IMR-90 (cell line): ENCODE results near the gene HACE1. TPM values are rescaled to one million over a fixed set of nuclear protein-coding genes. Genes with fewer than 3 reads are reported as not detected.
"Not testable (repeated sequence)": the region's sequence is repeated elsewhere in the genome, so short reads cannot be mapped to it uniquely, and the experiment has no call there.

Source experiments
- ATAC-seq: fragments of 200-7000 bp; cut with Tn5 transposase; 2 replicates; pipeline ENCODE4 v1.9.1; 2020; ENCODE audit warnings: low read depth, mild to moderate bottlenecking, moderate library complexity
- BruUV-seq: library from RNA; stranded (reverse); fragments of 400-500 nt; replicated peaks from 2 replicates; lab custom pipeline; 2021; lab: Mats Ljungman, UMichigan
- CTCF ChIA-PET: fragments of 300-600 bp; formaldehyde crosslinking; extraction: SDS; loops from one replicate; lab custom pipeline; 2021; ENCODE audit warnings: antibody characterized with exemption; lab: Yijun Ruan, JAX
- POLR2A ChIA-PET: fragments of 300-600 bp; sonication (Branson Sonifier 250); formaldehyde crosslinking; loops from one replicate; lab custom pipeline; 2022; ENCODE audit warnings: antibody characterized with exemption; ENCODE audit not compliant: unreplicated experiment; lab: Charles Lee
- DNase-seq: peaks from one replicate; pipeline ENCODE4 v3.0.0; 2013
- H2AFZ ChIP-seq: replicated peaks from 2 replicates; pipeline ENCODE3; 2013; ENCODE audit warnings: low read length, mild to moderate bottlenecking; ENCODE audit not compliant: poor library complexity
- H2AK5ac ChIP-seq: 2 replicates; pipeline ENCODE4 v1.6.1; 2013; ENCODE audit warnings: low read depth, low read length, inconsistent platforms
- H2AK9ac ChIP-seq: replicated peaks from 2 replicates; pipeline ENCODE3; 2013; ENCODE audit warnings: mild to moderate bottlenecking, low read depth, low read length, moderate library complexity; ENCODE audit not compliant: poor library complexity
- H2BK120ac ChIP-seq: 2 replicates; pipeline ENCODE4 v1.6.1; 2013; ENCODE audit warnings: low read depth, low read length, inconsistent platforms
- H2BK15ac ChIP-seq: 3 replicates; pipeline ENCODE4 v1.6.1; 2013; ENCODE audit warnings: low read depth, low read length, inconsistent platforms
- H2BK20ac ChIP-seq: 2 replicates; pipeline ENCODE4 v1.6.1; 2013; ENCODE audit warnings: low read depth, mild to moderate bottlenecking, inconsistent platforms, low read length, moderate library complexity
- H2BK5ac ChIP-seq: 2 replicates; pipeline ENCODE4 v1.6.1; 2013; ENCODE audit warnings: mild to moderate bottlenecking, low read depth, low read length, inconsistent platforms; ENCODE audit not compliant: poor library complexity, severe bottlenecking
- H3K14ac ChIP-seq: replicated peaks from 2 replicates; pipeline ENCODE4 v1.6.1; 2013; ENCODE audit warnings: low read depth, low read length, inconsistent platforms
- H3K18ac ChIP-seq: 2 replicates; pipeline ENCODE4 v1.6.1; 2013; ENCODE audit warnings: low read depth, low read length, control low read depth
- H3K23ac ChIP-seq: 2 replicates; pipeline ENCODE4 v1.6.1; 2013; ENCODE audit warnings: low read depth, low read length, inconsistent platforms
- H3K27ac ChIP-seq: 2 replicates; pipeline ENCODE4 v1.5.1; 2013; ENCODE audit warnings: mild to moderate bottlenecking, control low read depth, low read length; ENCODE audit not compliant: insufficient read depth
- H3K27me3 ChIP-seq: 2 replicates; pipeline ENCODE4 v1.6.1; 2013; ENCODE audit warnings: low read length; ENCODE audit not compliant: control insufficient read depth, insufficient read depth
- H3K36me3 ChIP-seq: 2 replicates; pipeline ENCODE4 v1.6.1; 2013; ENCODE audit warnings: low read length, mixed read lengths; ENCODE audit not compliant: control insufficient read depth, insufficient read depth
- H3K4ac ChIP-seq: 2 replicates; pipeline ENCODE4 v1.6.1; 2013; ENCODE audit warnings: low read depth, low read length, inconsistent platforms
- H3K4me1 ChIP-seq: 2 replicates; pipeline ENCODE4 v1.6.1; 2013; ENCODE audit warnings: low read length, mixed read lengths; ENCODE audit not compliant: control insufficient read depth, insufficient read depth
- H3K4me2 ChIP-seq: 2 replicates; pipeline ENCODE4 v1.6.1; 2013; ENCODE audit warnings: low read depth, mild to moderate bottlenecking, control low read depth, low read length, moderate library complexity
- H3K4me3 ChIP-seq: 2 replicates; pipeline ENCODE4 v1.5.1; 2013; ENCODE audit warnings: low read depth, mild to moderate bottlenecking, control low read depth, low read length, moderate library complexity; ENCODE audit not compliant: insufficient read depth
- H3K56ac ChIP-seq: 2 replicates; pipeline ENCODE4 v1.6.1; 2013; ENCODE audit warnings: low read length, inconsistent platforms; ENCODE audit not compliant: insufficient read depth; ENCODE audit errors: extremely low read depth
- H3K79me1 ChIP-seq, 2 experiments: 2 replicates each; pipeline ENCODE4 v1.6.1; 2013; ENCODE audit warnings: low read length in 2 of 2, inconsistent platforms in 1 of 2, low read depth in 1 of 2
- H3K9ac ChIP-seq: 2 replicates; pipeline ENCODE4 v1.6.1; 2013; ENCODE audit warnings: low read depth, low read length, control low read depth
- H3K9me1 ChIP-seq: 2 replicates; pipeline ENCODE4 v1.6.1; 2013; ENCODE audit warnings: low read length, inconsistent platforms; ENCODE audit not compliant: insufficient read depth
- H3K9me3 ChIP-seq: 2 replicates; pipeline ENCODE4 v1.6.1; 2013; ENCODE audit warnings: low read length; ENCODE audit not compliant: control insufficient read depth, insufficient read depth
- H4K20me1 ChIP-seq: 2 replicates; pipeline ENCODE4 v1.6.1; 2013; ENCODE audit warnings: low read length, inconsistent platforms; ENCODE audit not compliant: insufficient read depth
- H4K5ac ChIP-seq: 2 replicates; pipeline ENCODE4 v1.6.1; 2013; ENCODE audit warnings: mild to moderate bottlenecking, low read depth, low read length, control low read depth
- H4K8ac ChIP-seq, 2 experiments: 2 replicates each; pipeline ENCODE4 v1.6.1; 2013; ENCODE audit warnings: low read depth in 2 of 2, low read length in 2 of 2, control low read depth in 1 of 2, inconsistent platforms in 1 of 2
- H4K91ac ChIP-seq: 2 replicates; pipeline ENCODE4 v1.6.1; 2013; ENCODE audit warnings: low read depth, low read length, inconsistent platforms; ENCODE audit not compliant: insufficient read depth
- MAZ ChIP-seq: IDR thresholded peaks from 2 replicates; pipeline ENCODE4 v1.6.1; 2012; ENCODE audit warnings: low read depth, mild to moderate bottlenecking, low read length, improper control_type of control experiment, moderate library complexity, borderline replicate concordance
- POLR2A ChIP-seq: IDR thresholded peaks from 2 replicates; pipeline ENCODE4 v1.6.1; 2012; ENCODE audit warnings: mild to moderate bottlenecking, low read depth, low read length
- RCOR1 ChIP-seq: IDR thresholded peaks from 2 replicates; pipeline ENCODE4 v1.6.1; 2012; ENCODE audit warnings: mild to moderate bottlenecking, low read length, improper control_type of control experiment; ENCODE audit not compliant: insufficient replicate concordance
- RFX5 ChIP-seq: IDR thresholded peaks from 2 replicates; pipeline ENCODE4 v1.8.0; 2012; ENCODE audit warnings: low read depth, mild to moderate bottlenecking, low read length, moderate library complexity
- WGBS, 2 experiments: methylation state at CpG; one replicate each; pipeline versions ENCODE4 v1.1.5 to v1.1.7; 2013; ENCODE audit warnings: missing lambda C conversion rate in 2 of 2; ENCODE audit not compliant: insufficient read length in 1 of 2; ENCODE audit errors: extremely low coverage in 2 of 2; 5-methylcytosine and 5-hydroxymethylcytosine counted together
- dilution Hi-C: fragments of 300-500 bp; cut with HindIII; formaldehyde crosslinking; loops from one replicate; pipeline ENCODE4 v1.14.3; 2018; ENCODE audit warnings: low sequenced_read_pairs; ENCODE audit not compliant: unreplicated experiment
- in situ Hi-C: fragments of 300-500 bp; cut with MboI; formaldehyde crosslinking; loops from 3 replicates; pipeline ENCODE4 v1.14.3; 2019; ENCODE audit warnings: low sequenced_read_pairs, inconsistent platforms, mixed read lengths
- intact Hi-C: fragments of 100-400 bp; cut with micrococcal nuclease; formaldehyde crosslinking; loops from 2 replicates; pipeline ENCODE4 v1.10.0; 2022
- polyA plus RNA-seq, 3 experiments: library from polyadenylated mRNA; depleted of rRNA; stranded (reverse); fragments of >200 nt; gene quantifications; 2 replicates each; pipeline ENCODE4 v1.2.3, GENCODE V29; 2012; ENCODE audit warnings: low replicate concordance in 1 of 3
- total RNA-seq: library from RNA; depleted of rRNA; stranded (reverse); fragments of >200 nt; gene quantifications from 2 replicates; pipeline ENCODE4 v1.2.3, GENCODE V29; 2012
- TF ChIP-seq, protein P1 (sequence below): fragments of 150-350 bp; IDR thresholded peaks from 2 replicates; pipeline ENCODE4 v1.6.1; 2017; ENCODE audit warnings: mild to moderate bottlenecking, antibody characterized with exemption, low read length, low read depth

HACE1 gene
- total and polyA plus RNA-seq, 2 of the 4 experiments (the other 2 are of a cell fraction): 5.4 to 10.8 TPM

DNA sequence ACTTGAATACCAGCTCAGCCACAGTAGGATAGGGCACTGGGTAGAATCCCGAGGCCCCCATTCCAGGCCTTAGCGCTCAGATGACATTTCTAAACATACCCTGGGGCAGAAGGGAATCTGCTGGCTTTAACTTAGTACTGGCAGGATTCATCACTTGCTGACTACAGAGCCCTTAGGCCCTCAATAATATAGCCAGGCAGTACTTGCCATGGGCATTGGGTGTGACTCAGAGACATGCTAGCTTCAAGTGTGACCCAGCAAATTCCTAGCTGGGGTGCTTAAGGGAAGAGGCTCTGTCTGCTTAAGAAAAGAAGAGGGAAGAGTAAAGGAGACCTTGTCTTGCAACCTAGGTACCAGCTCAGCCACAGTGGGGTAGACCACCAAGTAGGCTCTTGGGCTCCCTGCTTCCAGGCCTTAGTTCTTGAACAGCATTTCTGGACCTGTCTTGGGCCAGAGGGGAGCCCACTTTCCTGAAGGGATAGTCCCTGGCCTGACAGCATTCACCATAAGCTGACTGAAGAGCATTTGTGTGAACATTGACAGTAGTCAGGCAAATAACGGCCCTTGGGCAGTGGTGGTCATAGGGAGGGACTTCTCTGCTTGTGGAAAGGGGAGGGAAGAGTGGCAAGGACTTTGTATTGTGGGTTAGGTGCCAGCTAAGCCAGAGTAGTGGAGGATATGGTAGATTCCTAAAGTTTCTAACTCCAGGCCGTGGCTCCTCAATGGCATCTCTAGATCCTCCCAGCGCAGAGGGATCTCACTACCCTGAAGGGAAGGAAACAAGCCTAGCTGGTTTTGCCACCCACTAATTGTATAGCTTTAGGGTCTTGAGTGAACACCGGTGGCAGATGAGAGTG is 48.5 kb upstream of the HACE1 start:
- H3K9me3 ChIP-seq: no peaks in the 10 kb centered on the region
- H3K9ac ChIP-seq: no peak overlapping the region
- no peak overlapping the region for H3K4me3 ChIP-seq
- no peak overlapping the region for H2AK5ac ChIP-seq
- no peak overlapping the region for H2BK120ac ChIP-seq
- no peak overlapping the region for H3K56ac ChIP-seq
- no peak overlapping the region for H4K5ac ChIP-seq
- no peak overlapping the region for H4K8ac ChIP-seq
- ChIA-PET POLR2A (no interaction called here), CTCF (no interaction called here)
- H2AK9ac ChIP-seq: no peak overlapping the region
- H3K18ac ChIP-seq: no peak overlapping the region
- no peak overlapping the region for H4K91ac ChIP-seq
- dilution Hi-C loops: no loop called here
- H3K27ac ChIP-seq: no peak overlapping the region
- no peaks in the 10 kb centered on the region for H3K27me3 ChIP-seq
- WGBS, 2 experiments: 50% methylated on average over 2 of the region's 6 CpGs; no CpG with 5 or more reads in 1 of the 2 experiments
- no peak overlapping the region for H2BK20ac ChIP-seq
- H2BK5ac ChIP-seq: no peak overlapping the region
- no peak for ATAC-seq
- no peak overlapping the region for H3K4ac ChIP-seq
- no peak overlapping the region for H2AFZ ChIP-seq
- H3K23ac ChIP-seq: no peak overlapping the region
- peak; percentile 1 for DNase-seq
- no peaks in the 10 kb centered on the region for H3K4me1 ChIP-seq
- no peak overlapping the region for H2BK15ac ChIP-seq
- no peaks in the 10 kb centered on the region for H4K20me1 ChIP-seq
- TF ChIP-seq MAZ (no peak), RCOR1 (no peak), POLR2A (no peak), RFX5 (no peak)
- TF ChIP-seq, protein P1, sequence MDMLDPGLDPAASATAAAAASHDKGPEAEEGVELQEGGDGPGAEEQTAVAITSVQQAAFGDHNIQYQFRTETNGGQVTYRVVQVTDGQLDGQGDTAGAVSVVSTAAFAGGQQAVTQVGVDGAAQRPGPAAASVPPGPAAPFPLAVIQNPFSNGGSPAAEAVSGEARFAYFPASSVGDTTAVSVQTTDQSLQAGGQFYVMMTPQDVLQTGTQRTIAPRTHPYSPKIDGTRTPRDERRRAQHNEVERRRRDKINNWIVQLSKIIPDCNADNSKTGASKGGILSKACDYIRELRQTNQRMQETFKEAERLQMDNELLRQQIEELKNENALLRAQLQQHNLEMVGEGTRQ: no peak
- in situ Hi-C loops: no loop called here
- no peaks in the 10 kb centered on the region for H3K36me3 ChIP-seq
- H3K4me2 ChIP-seq: no peak overlapping the region
- no peaks in the 10 kb centered on the region for H3K9me1 ChIP-seq
- intact Hi-C loops: no loop called here
- H3K14ac ChIP-seq: no peak overlapping the region
- no peaks in the 10 kb centered on the region for H3K79me1 ChIP-seq
- no TSS peak for BruUV-seq

DNA sequence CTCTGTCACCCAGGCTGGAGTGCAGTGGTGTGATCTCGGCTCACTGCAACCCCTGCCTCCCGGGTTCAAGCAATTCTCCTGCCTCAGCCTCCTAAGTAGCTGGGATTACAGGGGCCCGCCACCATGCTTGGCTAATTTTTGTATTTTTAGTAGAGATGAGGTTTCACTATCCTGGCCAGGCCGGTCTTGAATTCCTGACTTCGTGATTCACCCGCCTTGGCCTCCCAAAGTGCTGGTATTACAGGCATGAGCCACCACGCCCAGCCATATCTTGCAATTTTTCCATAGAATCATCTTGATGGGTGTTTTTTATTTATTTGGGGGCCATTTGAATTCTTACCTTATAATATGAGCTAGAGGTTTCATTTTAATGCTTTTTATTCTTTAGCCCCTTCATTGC is 39.2 kb upstream of the HACE1 start:
- H3K27ac ChIP-seq, H3K79me1 ChIP-seq, H2BK15ac ChIP-seq, CTCF ChIA-PET, H2AK9ac ChIP-seq, H3K4me3 ChIP-seq, H3K36me3 ChIP-seq, H4K91ac ChIP-seq, H3K56ac ChIP-seq, dilution Hi-C loops, POLR2A ChIA-PET, H3K23ac ChIP-seq, H3K14ac ChIP-seq, H2BK20ac ChIP-seq, H3K4ac ChIP-seq, H3K9me3 ChIP-seq, BruUV-seq, H2AFZ ChIP-seq, H3K18ac ChIP-seq, H4K8ac ChIP-seq, H3K4me1 ChIP-seq, intact Hi-C loops, H2AK5ac ChIP-seq, H4K5ac ChIP-seq, H4K20me1 ChIP-seq, H3K9ac ChIP-seq, H2BK120ac ChIP-seq, in situ Hi-C loops, DNase-seq, H2BK5ac ChIP-seq, H3K27me3 ChIP-seq, H3K9me1 ChIP-seq, ATAC-seq, H3K4me2 ChIP-seq: not testable (repeated sequence)
- WGBS, 2 experiments: no CpG with 5 or more reads among the region's 7 CpGs
